ENCODE results near the gene NSD2.

DNA sequence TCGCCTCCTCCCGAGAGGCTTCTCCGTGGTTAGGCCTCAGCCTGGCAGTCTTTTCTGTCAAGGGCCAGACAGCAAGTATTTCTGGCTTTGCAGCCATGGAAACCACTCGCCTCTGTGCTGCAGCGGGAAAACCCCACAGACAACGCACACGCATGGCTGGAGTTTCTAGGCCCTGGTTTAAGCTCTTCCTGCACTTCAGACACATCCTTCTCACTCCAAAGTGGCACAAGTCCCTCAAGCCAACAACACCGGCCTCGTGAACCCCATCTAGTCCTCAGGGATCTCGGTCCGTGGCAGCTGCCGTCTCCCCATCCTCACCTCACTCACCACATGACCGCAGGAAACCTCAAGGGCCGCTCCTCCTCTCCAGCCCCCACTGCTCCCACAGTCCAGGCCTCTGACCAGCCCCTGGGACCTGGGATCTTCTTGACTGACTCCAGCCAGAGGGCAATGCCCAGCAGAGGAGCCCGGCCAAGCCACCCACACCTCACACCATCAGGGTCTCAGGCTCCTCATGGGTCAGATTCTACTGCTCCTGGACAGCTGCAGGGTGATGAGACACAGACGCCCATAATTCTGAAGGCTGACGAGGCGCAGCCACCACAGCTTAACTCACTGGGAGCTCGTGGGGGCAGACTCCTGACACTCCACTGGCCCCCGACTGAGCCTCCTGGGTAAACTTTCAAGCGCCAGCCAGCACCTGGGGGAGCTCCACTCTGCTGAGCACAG lies 37.0 kb upstream of the NSD2 start:
- TF ChIP-seq CTCF (IDR thresholded peaks at IDR 0.05; ENCODE audit: low read depth, low read length) (no peak), EZH2phosphoT487 (IDR thresholded peaks at IDR 0.05; ENCODE audit: low read depth) (no peak)
